PC-9 (cell line): ENCODE data around the gene PCDHA12. TPM values are rescaled to one million over a fixed set of nuclear protein-coding genes. Genes with fewer than 3 reads are reported as not detected.
A peak's percentile ranks its signal among the peaks of the same experiment; 100 is the strongest.

Experiments used
- BruUV-seq: library from RNA; stranded (reverse); fragments of 400-500 nt; replicated peaks from 2 replicates; lab custom pipeline; 2021; lab: Mats Ljungman, UMichigan
- CTCF ChIA-PET: fragments of 300-600 bp; sonication (Branson Sonifier 250); formaldehyde crosslinking; loops from one replicate; lab custom pipeline; 2022; ENCODE audit warnings: antibody characterized with exemption; lab: Charles Lee
- POLR2A ChIA-PET: fragments of 300-600 bp; sonication (Branson Sonifier 250); formaldehyde crosslinking; loops from one replicate; lab custom pipeline; 2022; ENCODE audit warnings: antibody characterized with exemption; ENCODE audit not compliant: unreplicated experiment; lab: Charles Lee
- DNase-seq, 2 experiments: peaks; one replicate each; pipeline versions ENCODE4 v3.0.0 to v3.0.0-alpha.2; 2015 to 2022; ENCODE audit warnings: mixed read lengths in 1 of 2
- H2AFZ ChIP-seq: fragments of 200-600 bp; sonication (generic); 2 replicates; pipeline ENCODE4 v1.8.1; 2017; ENCODE audit warnings: antibody characterized with exemption
- H3F3A ChIP-seq: fragments of 200-600 bp; sonication (generic); 2 replicates; pipeline ENCODE4 v1.8.1; 2017; ENCODE audit warnings: antibody characterized with exemption, mild to moderate bottlenecking, low read depth; ENCODE audit not compliant: insufficient read depth
- H3K27ac ChIP-seq: fragments of 200-600 bp; sonication (generic); 2 replicates; pipeline ENCODE4 v1.6.1; 2016; ENCODE audit warnings: mixed run types
- H3K27me3 ChIP-seq: fragments of 200-600 bp; sonication (generic); 2 replicates; pipeline ENCODE4 v1.6.1; 2016; ENCODE audit warnings: low read depth, mixed run types; ENCODE audit not compliant: insufficient read depth
- H3K36me3 ChIP-seq: fragments of 200-600 bp; sonication (generic); 2 replicates; pipeline ENCODE4 v1.6.1; 2016; ENCODE audit warnings: low read depth, mixed run types
- H3K4me1 ChIP-seq: fragments of 200-600 bp; sonication (generic); replicated peaks from 2 replicates; pipeline ENCODE4 v1.6.1; 2016; ENCODE audit warnings: mixed run types; ENCODE audit not compliant: insufficient read depth
- H3K4me2 ChIP-seq: fragments of 200-600 bp; sonication (generic); 2 replicates; pipeline ENCODE4 v1.6.1; 2017; ENCODE audit warnings: mixed run types
- H3K4me3 ChIP-seq: fragments of 200-600 bp; sonication (generic); 2 replicates; pipeline ENCODE4 v1.6.1; 2016; ENCODE audit warnings: mixed run types
- H3K79me2 ChIP-seq: fragments of 200-600 bp; sonication (generic); 2 replicates; pipeline ENCODE4 v1.6.1; 2017; ENCODE audit warnings: low read depth, mixed run types
- H3K9me2 ChIP-seq: fragments of 200-600 bp; sonication (generic); 2 replicates; pipeline ENCODE4 v1.8.1; 2017; ENCODE audit warnings: mild to moderate bottlenecking; ENCODE audit not compliant: insufficient read depth
- H3K9me3 ChIP-seq: fragments of 200-600 bp; sonication (generic); 2 replicates; pipeline ENCODE4 v1.8.1; 2016; ENCODE audit warnings: low read depth; ENCODE audit not compliant: insufficient read depth
- H4K20me1 ChIP-seq: fragments of 200-600 bp; sonication (generic); 2 replicates; pipeline ENCODE4 v1.8.1; 2017; ENCODE audit not compliant: insufficient read depth
- CTCF ChIP-seq: fragments of 200-600 bp; sonication (generic); conservative IDR thresholded peaks from 2 replicates; pipeline ENCODE4 v1.6.1; 2017; ENCODE audit warnings: mixed run types, antibody characterized with exemption, mild to moderate bottlenecking, moderate library complexity
- EZH2 ChIP-seq: fragments of 200-600 bp; sonication (generic); IDR thresholded peaks from 2 replicates; pipeline ENCODE4 v1.8.0; 2017; ENCODE audit warnings: antibody characterized with exemption, low read depth
- intact Hi-C: fragments of 100-400 bp; cut with micrococcal nuclease; formaldehyde crosslinking; loops from one replicate; pipeline ENCODE4 v1.10.0; 2022; ENCODE audit not compliant: unreplicated experiment
- total RNA-seq: library from RNA; stranded (reverse); gene quantifications from 2 replicates; pipeline ENCODE4 v1.2.3, GENCODE V29; 2021

Gene PCDHA12
- total RNA-seq, 1 experiment from 2014 or later = not detected

- intact Hi-C loops = loop anchor here (1.0 to 5.0 kb wide), 2 partner anchors 40 to 158 kb away; no protein-coding TSS in a partner anchor
- no TSS peak for BruUV-seq
- TF ChIP-seq EZH2 (no peak), CTCF (no peak)
- Histone ChIP-seq H3K79me2 (no peaks in the 10 kb centered on the region), H3K9me3 (peaks cover 6% of the 10 kb centered on the region), H3K36me3 (no peaks in the 10 kb centered on the region), H3F3A (no peaks in the 10 kb centered on the region), H3K27me3 (no peaks in the 10 kb centered on the region), H3K27ac (no peak within 1 kb of the TSS), H3K4me1 (no peaks in the 10 kb centered on the region), H3K4me3 (no peak within 1 kb of the TSS), H4K20me1 (no peaks in the 10 kb centered on the region), H3K9me2 (no peaks in the 10 kb centered on the region; the same call in 1 of the 2 replicates), H3K4me2 (no peak within 1 kb of the TSS), H2AFZ (no peak within 1 kb of the TSS)
- ChIA-PET CTCF (interaction anchor here (0.9 kb wide), 1 partner anchor 158 kb away, joined by 5 read pairs; no protein-coding TSS in a partner anchor), POLR2A (no interaction called here)
- DNase-seq = no peak
Observed at GRCh38 chr5:140881889-140882590, 6.9 kb downstream of the PCDHA12 start, which contains the start of gene PCDHA13. TSS of gene PCDHA13 (plus strand) at chr5:140882124. CDS start at chr5:140882269, 145 bp downstream.

GRCh38 chr5:140882591-140882899, 7.4 kb downstream of the PCDHA12 start:
- 0 out of 2 replicates have a peak, but pooled peaks cover under 1% of the 10 kb centered on the region for H3K27me3 ChIP-seq
- no peaks in the 10 kb centered on the region for H3K36me3 ChIP-seq
- POLR2A ChIA-PET = no interaction called here
- H3K9me3 ChIP-seq = peaks cover 6% of the 10 kb centered on the region
- H3F3A ChIP-seq = no peaks in the 10 kb centered on the region
- H3K27ac ChIP-seq = no peak overlapping the region
- no peaks in the 10 kb centered on the region for H3K79me2 ChIP-seq
- TF ChIP-seq EZH2 (no peak), CTCF (0 out of 2 replicates have a peak, but pooled peaks have one; percentile 26)
- H3K4me1 ChIP-seq = no peaks in the 10 kb centered on the region
- CTCF ChIA-PET = interaction anchor here (0.9 kb wide), 1 partner anchor 157 kb away, joined by 5 read pairs; no protein-coding TSS in a partner anchor
- DNase-seq = no peak
- no peak overlapping the region for H3K4me3 ChIP-seq
- H3K9me2 ChIP-seq = no peaks in the 10 kb centered on the region; the same call in 1 of the 2 replicates
- H2AFZ ChIP-seq = no peak overlapping the region
- no peak overlapping the region for H3K4me2 ChIP-seq
- no TSS peak for BruUV-seq
- no peaks in the 10 kb centered on the region for H4K20me1 ChIP-seq
- intact Hi-C loops = loop anchor here (1.0 to 5.0 kb wide), 2 partner anchors 40 to 158 kb away; no protein-coding TSS in a partner anchor

- DNase-seq = no peak
Observed at GRCh38 chr5:140883373-140883772, 8.3 kb downstream of the PCDHA12 start.

More at GRCh38 chr5:140883373-140883772, 8.3 kb downstream of the PCDHA12 start:
- no peak overlapping the region for H3K4me2 ChIP-seq
- POLR2A ChIA-PET = no interaction called here
- H3K9me3 ChIP-seq = peaks cover 6% of the 10 kb centered on the region
- no peak overlapping the region for H2AFZ ChIP-seq
- 0 out of 2 replicates have a peak, but pooled peaks cover 8% of the 10 kb centered on the region for H3K27me3 ChIP-seq
- no peak overlapping the region for H3K27ac ChIP-seq
- no TSS peak for BruUV-seq
- no peaks in the 10 kb centered on the region; the same call in 1 of the 2 replicates for H3K9me2 ChIP-seq
- H3K4me3 ChIP-seq = no peak overlapping the region
- CTCF ChIA-PET = no interaction called here
- H3K36me3 ChIP-seq = no peaks in the 10 kb centered on the region
- intact Hi-C loops = loop anchor here (5.0 kb wide), 1 partner anchor 39 kb away; no protein-coding TSS in a partner anchor
- TF ChIP-seq CTCF (no peak), EZH2 (no peak)
- H4K20me1 ChIP-seq = no peaks in the 10 kb centered on the region
- H3F3A ChIP-seq = no peaks in the 10 kb centered on the region
- H3K79me2 ChIP-seq = no peaks in the 10 kb centered on the region
- H3K4me1 ChIP-seq = no peaks in the 10 kb centered on the region
